WTC11 (cell line): ENCODE results near the gene RBL1. TPM values are rescaled to one million over a fixed set of nuclear protein-coding genes. Genes with fewer than 3 reads are reported as not detected.

Source experiments
- ATAC-seq: fragments of 200-7000 bp; cut with Tn5 transposase; 2 replicates; pipeline ENCODE4 v1.10.0; 2021; ENCODE audit warnings: mild to moderate bottlenecking, moderate library complexity
- CTCF ChIA-PET: fragments of 300-600 bp; sonication (Branson Sonifier 250); formaldehyde crosslinking; loops from one replicate; lab custom pipeline; 2021; ENCODE audit warnings: antibody characterized with exemption; lab: Charles Lee
- POLR2A ChIA-PET: fragments of 350-600 bp; sonication (Branson Sonifier 250); formaldehyde crosslinking; loops from one replicate; lab custom pipeline; 2021; ENCODE audit warnings: antibody characterized with exemption; lab: Charles Lee
- DNase-seq: peaks from one replicate; pipeline ENCODE4 v3.0.0; 2021; ENCODE audit warnings: low spot score
- H3K27ac Mint-ChIP-seq: 2 replicates; pipeline ENCODE4 v1.8.0; 2021; ENCODE audit warnings: mixed read lengths
- H3K27me3 Mint-ChIP-seq: 2 replicates; pipeline ENCODE4 v1.8.0; 2021; ENCODE audit warnings: low read depth, mild to moderate bottlenecking, moderate library complexity, mixed read lengths
- H3K36me3 Mint-ChIP-seq: 2 replicates; pipeline ENCODE4 v1.8.0; 2021; ENCODE audit warnings: mixed read lengths
- H3K4me1 Mint-ChIP-seq: 2 replicates; pipeline ENCODE4 v1.8.0; 2022; ENCODE audit warnings: mixed read lengths
- H3K4me3 Mint-ChIP-seq: 2 replicates; pipeline ENCODE4 v1.8.0; 2021; ENCODE audit warnings: mild to moderate bottlenecking, moderate library complexity, mixed read lengths
- H3K9me3 Mint-ChIP-seq: 2 replicates; pipeline ENCODE4 v1.8.0; 2021; ENCODE audit warnings: mixed read lengths
- ATF2 ChIP-seq: sonication (generic); formaldehyde crosslinking; IDR thresholded peaks from 2 replicates; pipeline ENCODE4 v1.8.1; 2022; ENCODE audit warnings: low read depth, missing genetic modification reagents, borderline replicate concordance
- CREB1 ChIP-seq: sonication (generic); formaldehyde crosslinking; IDR thresholded peaks from 2 replicates; pipeline ENCODE4 v1.8.0; 2023; ENCODE audit warnings: mild to moderate bottlenecking, missing genetic modification reagents
- GTF2I ChIP-seq: fragments of 250-450 bp; sonication (Bioruptor Pico); conservative IDR thresholded peaks from 2 replicates; pipeline ENCODE4 v1.4.0; 2021; ENCODE audit warnings: mild to moderate bottlenecking
- HMGA2 ChIP-seq: fragments of 250-450 bp; sonication (Bioruptor Pico); IDR thresholded peaks from 2 replicates; pipeline ENCODE4 v1.4.0; 2021; ENCODE audit warnings: mild to moderate bottlenecking, moderate library complexity
- MXD4 ChIP-seq: fragments of 250-450 bp; sonication (Bioruptor Pico); IDR thresholded peaks from 2 replicates; pipeline ENCODE4 v1.8.0; 2021; ENCODE audit warnings: mild to moderate bottlenecking, moderate library complexity, borderline replicate concordance
- MYBL2 ChIP-seq: sonication (generic); formaldehyde crosslinking; IDR thresholded peaks from 2 replicates; pipeline ENCODE4 v1.8.1; 2023; ENCODE audit warnings: mild to moderate bottlenecking, moderate library complexity, missing genetic modification reagents
- NFYB ChIP-seq: sonication (generic); formaldehyde crosslinking; conservative IDR thresholded peaks from 2 replicates; pipeline ENCODE4 v1.8.0; 2022; ENCODE audit warnings: low read depth, missing genetic modification reagents
- RORB ChIP-seq: fragments of 250-450 bp; sonication (Bioruptor Pico); IDR thresholded peaks from 2 replicates; pipeline ENCODE4 v1.9.0; 2021; ENCODE audit warnings: mild to moderate bottlenecking
- TCF7 ChIP-seq: sonication (generic); formaldehyde crosslinking; IDR thresholded peaks from 2 replicates; pipeline ENCODE4 v1.8.0; 2022; ENCODE audit warnings: mild to moderate bottlenecking, low read depth, missing genetic modification reagents, moderate library complexity
- ZBTB21 ChIP-seq: sonication (generic); formaldehyde crosslinking; IDR thresholded peaks from 2 replicates; pipeline ENCODE4 v1.8.1; 2023; ENCODE audit warnings: mild to moderate bottlenecking, missing genetic modification reagents, borderline replicate concordance
- ZNF232 ChIP-seq: sonication (generic); formaldehyde crosslinking; IDR thresholded peaks from 2 replicates; pipeline ENCODE4 v1.8.0; 2022; ENCODE audit warnings: mild to moderate bottlenecking, missing genetic modification reagents
- ZNF396 ChIP-seq: fragments of 250-450 bp; sonication (Bioruptor Pico); IDR thresholded peaks from 2 replicates; pipeline ENCODE4 v1.8.0; 2021; ENCODE audit warnings: mild to moderate bottlenecking, moderate library complexity, borderline replicate concordance
- ZNF423 ChIP-seq: fragments of 250-450 bp; sonication (Bioruptor Pico); IDR thresholded peaks from 2 replicates; pipeline ENCODE4 v2.1.2; 2022; ENCODE audit warnings: mild to moderate bottlenecking, moderate library complexity
- ZNF671 ChIP-seq: fragments of 250-450 bp; sonication (Bioruptor Pico); IDR thresholded peaks from 2 replicates; pipeline ENCODE4 v1.8.0; 2021; ENCODE audit warnings: mild to moderate bottlenecking
- total RNA-seq: library from RNA; stranded (reverse); gene quantifications from 3 replicates; pipeline ENCODE4 v1.2.3, GENCODE V29; 2021
- TF ChIP-seq, protein P1 (sequence below): fragments of 250-450 bp; sonication (Bioruptor Pico); conservative IDR thresholded peaks from 2 replicates; pipeline ENCODE4 v1.9.0; 2021; ENCODE audit warnings: mild to moderate bottlenecking
- TF ChIP-seq, protein P2 (sequence below): sonication (generic); formaldehyde crosslinking; IDR thresholded peaks from 2 replicates; pipeline ENCODE4 v1.8.1; 2022; ENCODE audit warnings: mild to moderate bottlenecking, missing genetic modification reagents, moderate library complexity, borderline replicate concordance
- TF ChIP-seq, protein P3 (sequence below): sonication (generic); formaldehyde crosslinking; IDR thresholded peaks from 2 replicates; pipeline ENCODE4 v1.8.1; 2023; ENCODE audit warnings: mild to moderate bottlenecking, moderate library complexity, missing genetic modification reagents
- TF ChIP-seq, protein P4 (sequence below): sonication (generic); formaldehyde crosslinking; IDR thresholded peaks from 2 replicates; pipeline ENCODE4 v1.8.1; 2023; ENCODE audit warnings: mild to moderate bottlenecking, missing genetic modification reagents
- TF ChIP-seq, protein P5 (sequence below): sonication (generic); formaldehyde crosslinking; IDR thresholded peaks from 2 replicates; pipeline ENCODE4 v1.8.1; 2022; ENCODE audit warnings: missing genetic modification reagents, borderline replicate concordance
- TF ChIP-seq, protein P6 (sequence below): sonication (generic); formaldehyde crosslinking; IDR thresholded peaks from 2 replicates; pipeline ENCODE4 v1.8.0; 2022; ENCODE audit warnings: mild to moderate bottlenecking, missing genetic modification reagents

Gene RBL1
- total RNA-seq, 1 experiment from 2014 or later, result 11.1 TPM

GRCh38 chr20:36959242-36959641, 136.6 kb downstream of the RBL1 start (continued):
- TF ChIP-seq, protein P1, sequence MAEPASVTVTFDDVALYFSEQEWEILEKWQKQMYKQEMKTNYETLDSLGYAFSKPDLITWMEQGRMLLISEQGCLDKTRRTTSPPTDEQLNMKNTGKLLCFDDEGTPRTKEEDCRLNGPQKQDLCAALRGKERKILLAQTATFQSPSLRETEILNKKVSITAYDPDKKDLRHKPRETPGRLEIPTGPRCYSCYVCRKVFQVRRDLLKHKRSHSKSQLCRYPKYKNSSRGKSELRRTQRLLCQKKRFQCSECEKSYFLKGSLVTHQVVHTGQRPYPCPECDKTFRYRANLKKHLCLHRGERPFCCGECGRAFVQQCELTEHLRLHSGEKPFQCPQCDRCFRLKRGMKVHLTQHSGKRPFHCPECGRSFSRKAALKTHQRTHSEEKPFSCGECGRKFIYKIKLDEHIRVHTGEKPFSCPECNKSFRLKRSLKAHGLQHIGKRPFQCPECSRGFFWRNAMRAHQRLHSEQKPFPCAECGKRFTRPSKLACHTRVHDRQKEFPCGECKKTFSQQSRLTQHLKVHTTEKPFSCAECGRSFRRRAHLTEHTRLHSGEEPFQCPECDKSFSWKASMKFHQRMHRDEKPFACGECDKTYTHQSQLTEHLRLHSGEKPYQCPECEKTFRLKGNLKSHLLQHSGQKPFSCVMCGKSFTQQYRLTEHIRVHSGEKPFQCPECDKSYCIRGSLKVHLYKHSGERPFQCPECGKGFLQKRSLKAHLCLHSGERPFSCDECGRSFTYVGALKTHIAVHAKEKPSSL, result no peak
- TF ChIP-seq TCF7 (CRISPR knock-in tag), result no peak
- no peak for TF ChIP-seq ZNF671
- no peak for TF ChIP-seq ZNF423 (CRISPR knock-in tag)
- TF ChIP-seq, protein P2, sequence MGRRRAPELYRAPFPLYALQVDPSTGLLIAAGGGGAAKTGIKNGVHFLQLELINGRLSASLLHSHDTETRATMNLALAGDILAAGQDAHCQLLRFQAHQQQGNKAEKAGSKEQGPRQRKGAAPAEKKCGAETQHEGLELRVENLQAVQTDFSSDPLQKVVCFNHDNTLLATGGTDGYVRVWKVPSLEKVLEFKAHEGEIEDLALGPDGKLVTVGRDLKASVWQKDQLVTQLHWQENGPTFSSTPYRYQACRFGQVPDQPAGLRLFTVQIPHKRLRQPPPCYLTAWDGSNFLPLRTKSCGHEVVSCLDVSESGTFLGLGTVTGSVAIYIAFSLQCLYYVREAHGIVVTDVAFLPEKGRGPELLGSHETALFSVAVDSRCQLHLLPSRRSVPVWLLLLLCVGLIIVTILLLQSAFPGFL, result no peak
- no peak for TF ChIP-seq HMGA2 (CRISPR knock-in tag)

GRCh38 chr20:36957875-36958667, 137.7 kb downstream of the RBL1 start:
- TF ChIP-seq NFYB (CRISPR knock-in tag), result no peak
- TF ChIP-seq RORB (CRISPR knock-in tag), result no peak
- no peak for TF ChIP-seq MYBL2 (CRISPR knock-in tag)
- no peak for TF ChIP-seq ZNF232 (CRISPR knock-in tag)
- no peak for TF ChIP-seq GTF2I (CRISPR knock-in tag)
- TF ChIP-seq CREB1 (CRISPR knock-in tag), result no peak
- TF ChIP-seq, protein P3, sequence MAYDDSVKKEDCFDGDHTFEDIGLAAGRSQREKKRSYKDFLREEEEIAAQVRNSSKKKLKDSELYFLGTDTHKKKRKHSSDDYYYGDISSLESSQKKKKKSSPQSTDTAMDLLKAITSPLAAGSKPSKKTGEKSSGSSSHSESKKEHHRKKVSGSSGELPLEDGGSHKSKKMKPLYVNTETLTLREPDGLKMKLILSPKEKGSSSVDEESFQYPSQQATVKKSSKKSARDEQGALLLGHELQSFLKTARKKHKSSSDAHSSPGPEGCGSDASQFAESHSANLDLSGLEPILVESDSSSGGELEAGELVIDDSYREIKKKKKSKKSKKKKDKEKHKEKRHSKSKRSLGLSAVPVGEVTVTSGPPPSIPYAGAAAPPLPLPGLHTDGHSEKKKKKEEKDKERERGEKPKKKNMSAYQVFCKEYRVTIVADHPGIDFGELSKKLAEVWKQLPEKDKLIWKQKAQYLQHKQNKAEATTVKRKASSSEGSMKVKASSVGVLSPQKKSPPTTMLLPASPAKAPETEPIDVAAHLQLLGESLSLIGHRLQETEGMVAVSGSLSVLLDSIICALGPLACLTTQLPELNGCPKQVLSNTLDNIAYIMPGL, result no peak
- no peak for TF ChIP-seq ZNF396 (CRISPR knock-in tag)
- TF ChIP-seq, protein P4, sequence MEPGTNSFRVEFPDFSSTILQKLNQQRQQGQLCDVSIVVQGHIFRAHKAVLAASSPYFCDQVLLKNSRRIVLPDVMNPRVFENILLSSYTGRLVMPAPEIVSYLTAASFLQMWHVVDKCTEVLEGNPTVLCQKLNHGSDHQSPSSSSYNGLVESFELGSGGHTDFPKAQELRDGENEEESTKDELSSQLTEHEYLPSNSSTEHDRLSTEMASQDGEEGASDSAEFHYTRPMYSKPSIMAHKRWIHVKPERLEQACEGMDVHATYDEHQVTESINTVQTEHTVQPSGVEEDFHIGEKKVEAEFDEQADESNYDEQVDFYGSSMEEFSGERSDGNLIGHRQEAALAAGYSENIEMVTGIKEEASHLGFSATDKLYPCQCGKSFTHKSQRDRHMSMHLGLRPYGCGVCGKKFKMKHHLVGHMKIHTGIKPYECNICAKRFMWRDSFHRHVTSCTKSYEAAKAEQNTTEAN (CRISPR knock-in tag), result no peak
- TF ChIP-seq, all 79 proteins: peak for 0

DNA sequence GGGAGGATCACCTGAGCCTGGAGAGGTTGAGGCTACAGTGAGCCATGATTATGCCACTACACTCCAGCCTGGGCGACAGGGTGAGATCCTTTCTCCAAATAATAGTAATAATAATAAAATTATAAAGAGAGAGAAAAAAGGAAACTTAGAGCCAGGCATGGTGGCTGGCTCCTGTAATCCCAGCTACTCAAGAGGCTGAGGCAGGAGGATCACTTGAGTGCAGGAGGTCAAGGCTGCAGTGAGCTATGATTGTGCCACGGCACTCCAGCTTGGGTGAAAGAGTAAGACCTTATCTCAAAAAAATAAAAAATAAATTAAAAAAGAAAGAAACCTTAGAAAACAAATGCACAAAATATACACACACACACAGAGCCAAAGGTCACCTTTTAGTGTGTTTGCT, 139.1 kb downstream of the RBL1 start:
- Mint-ChIP-seq H3K27me3 (no peaks in the 10 kb centered on the region; the same call in 1 of the 2 replicates), H3K27ac (no peak overlapping the region), H3K4me1 (peaks cover 6% of the 10 kb centered on the region), H3K36me3 (no peaks in the 10 kb centered on the region; the same call in 1 of the 2 replicates), H3K4me3 (no peak overlapping the region), H3K9me3 (peaks cover 14% of the 10 kb centered on the region; the same call in 1 of the 2 replicates)
- ATAC-seq (no peak), DNase-seq (no peak)
- CTCF ChIA-PET, result no interaction called here
- POLR2A ChIA-PET, result no interaction called here
- no peak for TF ChIP-seq ZBTB21 (CRISPR knock-in tag)
- TF ChIP-seq ZNF396 (CRISPR knock-in tag), result no peak
- TF ChIP-seq, protein P3, result no peak
- TF ChIP-seq, protein P5, sequence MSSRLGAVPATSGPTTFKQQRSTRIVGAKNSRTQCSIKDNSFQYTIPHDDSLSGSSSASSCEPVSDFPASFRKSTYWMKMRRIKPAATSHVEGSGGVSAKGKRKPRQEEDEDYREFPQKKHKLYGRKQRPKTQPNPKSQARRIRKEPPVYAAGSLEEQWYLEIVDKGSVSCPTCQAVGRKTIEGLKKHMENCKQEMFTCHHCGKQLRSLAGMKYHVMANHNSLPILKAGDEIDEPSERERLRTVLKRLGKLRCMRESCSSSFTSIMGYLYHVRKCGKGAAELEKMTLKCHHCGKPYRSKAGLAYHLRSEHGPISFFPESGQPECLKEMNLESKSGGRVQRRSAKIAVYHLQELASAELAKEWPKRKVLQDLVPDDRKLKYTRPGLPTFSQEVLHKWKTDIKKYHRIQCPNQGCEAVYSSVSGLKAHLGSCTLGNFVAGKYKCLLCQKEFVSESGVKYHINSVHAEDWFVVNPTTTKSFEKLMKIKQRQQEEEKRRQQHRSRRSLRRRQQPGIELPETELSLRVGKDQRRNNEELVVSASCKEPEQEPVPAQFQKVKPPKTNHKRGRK (CRISPR knock-in tag), result no peak
- TF ChIP-seq ATF2 (CRISPR knock-in tag), result no peak
- no peak for TF ChIP-seq MXD4 (CRISPR knock-in tag)
- TF ChIP-seq, protein P6, sequence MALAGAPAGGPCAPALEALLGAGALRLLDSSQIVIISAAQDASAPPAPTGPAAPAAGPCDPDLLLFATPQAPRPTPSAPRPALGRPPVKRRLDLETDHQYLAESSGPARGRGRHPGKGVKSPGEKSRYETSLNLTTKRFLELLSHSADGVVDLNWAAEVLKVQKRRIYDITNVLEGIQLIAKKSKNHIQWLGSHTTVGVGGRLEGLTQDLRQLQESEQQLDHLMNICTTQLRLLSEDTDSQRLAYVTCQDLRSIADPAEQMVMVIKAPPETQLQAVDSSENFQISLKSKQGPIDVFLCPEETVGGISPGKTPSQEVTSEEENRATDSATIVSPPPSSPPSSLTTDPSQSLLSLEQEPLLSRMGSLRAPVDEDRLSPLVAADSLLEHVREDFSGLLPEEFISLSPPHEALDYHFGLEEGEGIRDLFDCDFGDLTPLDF (CRISPR knock-in tag), result no peak

More at GRCh38 chr20:36957875-36958667, 137.7 kb downstream of the RBL1 start:
- Mint-ChIP-seq H3K4me3 (no peak overlapping the region), H3K4me1 (no peaks in the 10 kb centered on the region), H3K9me3 (peaks cover 28% of the 10 kb centered on the region), H3K36me3 (peaks cover 13% of the 10 kb centered on the region), H3K27ac (no peak overlapping the region), H3K27me3 (no peaks in the 10 kb centered on the region; the same call in 1 of the 2 replicates)
- CTCF ChIA-PET, result no interaction called here
- DNase-seq, result no peak
- ATAC-seq, result no peak
- POLR2A ChIA-PET, result no interaction called here
